ENCODE measurements around the gene ALKBH7. TPM values are rescaled to one million over a fixed set of nuclear protein-coding genes. Genes with fewer than 3 reads are reported as not detected.

ALKBH7 gene
- polyA plus RNA-seq, 1 donor (not counting 4 experiments of a cell fraction or from before 2014, with no cell fraction given) = 9.8 TPM

GRCh38 chr19:6418562-6418932 lies 46.0 kb downstream of the ALKBH7 start:
- no peak overlapping the region for H3K4me2 ChIP-seq (ENCODE audit: control insufficient read depth, extremely low read depth, insufficient read depth, low read depth, low read length)

GRCh38 chr19:6421075-6422014 lies 48.8 kb downstream of the ALKBH7 start:
- peaks cover 11% of the 10 kb centered on the region for H3K4me1 ChIP-seq (ENCODE audit: control insufficient read depth, extremely low read depth, insufficient read depth, low read length)
- H3K27ac ChIP-seq (ENCODE audit: control insufficient read depth, insufficient read depth, low read length) = no peak overlapping the region
- no peak for TF ChIP-seq EZH2 (IDR thresholded peaks at IDR 0.05; ENCODE audit: low read length)
- no peak for TF ChIP-seq CTCF (optimal IDR thresholded peaks at IDR 0.05 in 1 of 3, IDR thresholded peaks at IDR 0.05 in 1 of 3, conservative IDR thresholded peaks at IDR 0.05 in 1 of 3; ENCODE audit: extremely low read depth in 1 of 3, insufficient read depth in 2 of 3, low read length in 3 of 3)
- H3K9me1 ChIP-seq (ENCODE audit: control insufficient read depth, extremely low read depth, insufficient read depth, low read length) = peaks cover 2% of the 10 kb centered on the region
- peaks cover 31 to 51% of the 10 kb centered on the region in 2 experiments for H3K36me3 ChIP-seq (ENCODE audit: control insufficient read depth in 2 of 2, extremely low read depth in 1 of 2, insufficient read depth in 2 of 2, low read length in 2 of 2)
- peaks cover 62% of the 10 kb centered on the region for H3K79me2 ChIP-seq (ENCODE audit: control insufficient read depth, insufficient read depth, low read length)
- no peak for DNase-seq (ENCODE audit: low read depth, low spot score)
- H3K9ac ChIP-seq (ENCODE audit: control insufficient read depth, extremely low read depth, insufficient read depth, low read length) = no peak overlapping the region
- FAIRE-seq = no peak
- H2AFZ ChIP-seq (ENCODE audit: control insufficient read depth, low read length) = no peak overlapping the region
- no peaks in the 10 kb centered on the region for H3K27me3 ChIP-seq (ENCODE audit: control insufficient read depth, extremely low read depth, insufficient read depth, low read length)
- no peaks in the 10 kb centered on the region for H3K9me3 ChIP-seq (ENCODE audit: control insufficient read depth, low read depth, low read length)
- no peak overlapping the region for H3K4me3 ChIP-seq (ENCODE audit: control insufficient read depth in 2 of 3, extremely low read depth in 1 of 3, insufficient read depth in 2 of 3, low read depth in 1 of 3, low read length in 3 of 3)
- H4K20me1 ChIP-seq (ENCODE audit: control insufficient read depth, extremely low read depth, insufficient read depth, low read length) = peaks cover 14% of the 10 kb centered on the region
- dilution Hi-C loops (cut with MboI; ENCODE audit: extremely low pct_ligation_motif_present, low sequenced_read_pairs) = no loop called here
- no peak overlapping the region for H3K4me2 ChIP-seq (ENCODE audit: control insufficient read depth, extremely low read depth, insufficient read depth, low read depth, low read length)

More at GRCh38 chr19:6418562-6418932, 46.0 kb downstream of the ALKBH7 start:
- Histone ChIP-seq H3K27ac (ENCODE audit: control insufficient read depth, insufficient read depth, low read length) (no peak overlapping the region), H3K36me3 (ENCODE audit: control insufficient read depth in 2 of 2, extremely low read depth in 1 of 2, insufficient read depth in 2 of 2, low read length in 2 of 2) (peaks cover 43 to 67% of the 10 kb centered on the region in 2 experiments), H2AFZ (ENCODE audit: control insufficient read depth, low read length) (no peak overlapping the region), H3K4me3 (ENCODE audit: control insufficient read depth in 2 of 3, extremely low read depth in 1 of 3, insufficient read depth in 2 of 3, low read depth in 1 of 3, low read length in 3 of 3) (no peak overlapping the region), H3K4me1 (ENCODE audit: control insufficient read depth, extremely low read depth, insufficient read depth, low read length) (peaks cover 8% of the 10 kb centered on the region), H3K79me2 (ENCODE audit: control insufficient read depth, insufficient read depth, low read length) (peaks cover 54% of the 10 kb centered on the region), H3K9me1 (ENCODE audit: control insufficient read depth, extremely low read depth, insufficient read depth, low read length) (peaks cover 2% of the 10 kb centered on the region), H3K9ac (ENCODE audit: control insufficient read depth, extremely low read depth, insufficient read depth, low read length) (no peak overlapping the region), H4K20me1 (ENCODE audit: control insufficient read depth, extremely low read depth, insufficient read depth, low read length) (peaks cover 11% of the 10 kb centered on the region), H3K27me3 (ENCODE audit: control insufficient read depth, extremely low read depth, insufficient read depth, low read length) (no peaks in the 10 kb centered on the region), H3K9me3 (ENCODE audit: control insufficient read depth, low read depth, low read length) (no peaks in the 10 kb centered on the region)
- DNase-seq (ENCODE audit: low read depth, low spot score) (no peak), FAIRE-seq (no peak)
- dilution Hi-C loops (cut with MboI; ENCODE audit: extremely low pct_ligation_motif_present, low sequenced_read_pairs) = no loop called here
- TF ChIP-seq EZH2 (IDR thresholded peaks at IDR 0.05; ENCODE audit: low read length) = no peak
- no peak for TF ChIP-seq CTCF (optimal IDR thresholded peaks at IDR 0.05 in 1 of 3, IDR thresholded peaks at IDR 0.05 in 1 of 3, conservative IDR thresholded peaks at IDR 0.05 in 1 of 3; ENCODE audit: extremely low read depth in 1 of 3, insufficient read depth in 2 of 3, low read length in 3 of 3)

Measured in keratinocyte (primary cell).